Adipocyte (in vitro differentiated cells): ENCODE results near the gene CDC5L.

Source experiments
- DNase-seq: peaks from one replicate; pipeline ENCODE4 v3.0.0-alpha.2; 2015; ENCODE audit warnings: low read depth
- H3K27me3 ChIP-seq: replicated peaks from 2 replicates; pipeline ENCODE4 v1.7.0; 2013; ENCODE audit warnings: mild to moderate bottlenecking, low read length, moderate library complexity; ENCODE audit not compliant: control insufficient read depth, insufficient read depth
- H3K36me3 ChIP-seq: 2 replicates; pipeline ENCODE4 v1.7.0; 2013; ENCODE audit warnings: low read length, mild to moderate bottlenecking, moderate library complexity; ENCODE audit not compliant: control insufficient read depth, insufficient read depth, severe bottlenecking
- H3K4me1 ChIP-seq: 2 replicates; pipeline ENCODE4 v1.7.0; 2013; ENCODE audit warnings: mild to moderate bottlenecking, low read length, moderate library complexity; ENCODE audit not compliant: control insufficient read depth, insufficient read depth
- H3K4me3 ChIP-seq: 2 replicates; pipeline ENCODE4 v1.7.0; 2013; ENCODE audit warnings: mild to moderate bottlenecking, low read length, moderate library complexity
- H3K9ac ChIP-seq: 2 replicates; pipeline ENCODE4 v1.7.0; 2013; ENCODE audit warnings: mild to moderate bottlenecking, low read length, moderate library complexity
- H3K9me3 ChIP-seq: 2 replicates; pipeline ENCODE4 v1.7.0; 2013; ENCODE audit warnings: mild to moderate bottlenecking, low read length, moderate library complexity; ENCODE audit not compliant: control insufficient read depth

CDC5L gene

GRCh38 chr6:44422531-44422930, 35.0 kb downstream of the CDC5L start:
- Histone ChIP-seq H3K9me3 (no peaks in the 10 kb centered on the region), H3K36me3 (peaks cover 83% of the 10 kb centered on the region), H3K27me3 (no peaks in the 10 kb centered on the region), H3K4me3 (no peak overlapping the region), H3K9ac (no peak overlapping the region), H3K4me1 (no peaks in the 10 kb centered on the region)
- no peak for DNase-seq

GRCh38 chr6:44423306-44423705, 35.8 kb downstream of the CDC5L start:
- Histone ChIP-seq H3K4me3 (no peak overlapping the region), H3K36me3 (peaks cover 85% of the 10 kb centered on the region)
- DNase-seq = no peak

GRCh38 chr6:44425951-44426350, 38.4 kb downstream of the CDC5L start:
- Histone ChIP-seq H3K4me3 (no peak overlapping the region), H3K36me3 (peaks cover 67% of the 10 kb centered on the region), H3K9me3 (no peaks in the 10 kb centered on the region), H3K4me1 (peaks cover 5% of the 10 kb centered on the region), H3K9ac (no peak overlapping the region), H3K27me3 (no peaks in the 10 kb centered on the region)
- DNase-seq = no peak

More at GRCh38 chr6:44423306-44423705, 35.8 kb downstream of the CDC5L start:
- H3K9me3 ChIP-seq = no peaks in the 10 kb centered on the region
- no peak overlapping the region for H3K9ac ChIP-seq
- peaks cover 2% of the 10 kb centered on the region for H3K4me1 ChIP-seq
- no peaks in the 10 kb centered on the region for H3K27me3 ChIP-seq

GRCh38 chr6:44428682-44429081, 41.2 kb downstream of the CDC5L start:
- Histone ChIP-seq H3K4me1 (peaks cover 14% of the 10 kb centered on the region), H3K27me3 (no peaks in the 10 kb centered on the region), H3K9ac (no peak overlapping the region), H3K9me3 (no peaks in the 10 kb centered on the region), H3K36me3 (peaks cover 48% of the 10 kb centered on the region), H3K4me3 (no peak overlapping the region)
- DNase-seq = no peak

GRCh38 chr6:44430326-44430725, 42.8 kb downstream of the CDC5L start:
- Histone ChIP-seq H3K9ac (no peak overlapping the region), H3K4me3 (no peak overlapping the region), H3K36me3 (peaks cover 32% of the 10 kb centered on the region), H3K4me1 (peaks cover 14% of the 10 kb centered on the region), H3K9me3 (no peaks in the 10 kb centered on the region), H3K27me3 (no peaks in the 10 kb centered on the region)
- peak; percentile 33 for DNase-seq

GRCh38 chr6:44431118-44431725, 43.7 kb downstream of the CDC5L start:
- peak; percentile 84 for DNase-seq

GRCh38 chr6:44432227-44432626, 44.7 kb downstream of the CDC5L start:
- Histone ChIP-seq H3K4me3 (no peak overlapping the region), H3K36me3 (peaks cover 13% of the 10 kb centered on the region), H3K9ac (no peak overlapping the region), H3K4me1 (peaks cover 14% of the 10 kb centered on the region), H3K27me3 (no peaks in the 10 kb centered on the region), H3K9me3 (no peaks in the 10 kb centered on the region)
- no peak for DNase-seq

More at GRCh38 chr6:44431118-44431725, 43.7 kb downstream of the CDC5L start:
- Histone ChIP-seq H3K4me1 (peaks cover 14% of the 10 kb centered on the region), H3K36me3 (peaks cover 23% of the 10 kb centered on the region), H3K9ac (peak overlapping the region; percentile 53), H3K9me3 (no peaks in the 10 kb centered on the region), H3K27me3 (no peaks in the 10 kb centered on the region), H3K4me3 (no peak overlapping the region)

GRCh38 chr6:44432726-44433125, 45.2 kb downstream of the CDC5L start:
- Histone ChIP-seq H3K36me3 (peaks cover 8% of the 10 kb centered on the region), H3K9ac (no peak overlapping the region), H3K4me3 (no peak overlapping the region), H3K27me3 (no peaks in the 10 kb centered on the region), H3K9me3 (no peaks in the 10 kb centered on the region), H3K4me1 (peaks cover 14% of the 10 kb centered on the region)
- no peak for DNase-seq

- no peak overlapping the region for H3K9ac ChIP-seq
- no peaks in the 10 kb centered on the region for H3K27me3 ChIP-seq
- no peak overlapping the region for H3K4me3 ChIP-seq
- DNase-seq = no peak
- H3K4me1 ChIP-seq = peaks cover 22% of the 10 kb centered on the region
- no peaks in the 10 kb centered on the region for H3K9me3 ChIP-seq
- H3K36me3 ChIP-seq = peaks cover 6% of the 10 kb centered on the region
These were observed 48.0 kb downstream of the CDC5L start for GRCh38 chr6:44435500-44435899.

- DNase-seq = no peak
- H3K27me3 ChIP-seq = no peaks in the 10 kb centered on the region
- no peak overlapping the region for H3K9ac ChIP-seq
- H3K4me3 ChIP-seq = no peak overlapping the region
- peaks cover 12% of the 10 kb centered on the region for H3K4me1 ChIP-seq
- H3K36me3 ChIP-seq = peaks cover 6% of the 10 kb centered on the region
- H3K9me3 ChIP-seq = peaks cover 10% of the 10 kb centered on the region
These were observed 51.3 kb downstream of the CDC5L start for GRCh38 chr6:44438827-44439226.

GRCh38 chr6:44439270-44440045, 52.0 kb downstream of the CDC5L start:
- Histone ChIP-seq H3K9ac (no peak overlapping the region), H3K4me1 (peaks cover 12% of the 10 kb centered on the region), H3K27me3 (no peaks in the 10 kb centered on the region), H3K4me3 (no peak overlapping the region), H3K9me3 (peaks cover 10% of the 10 kb centered on the region), H3K36me3 (peaks cover 6% of the 10 kb centered on the region)
- DNase-seq = peak; percentile 76
